ENCODE results near the gene PTGIS. TPM values are rescaled to one million over a fixed set of nuclear protein-coding genes. Genes with fewer than 3 reads are reported as not detected.

The PTGIS gene
- total RNA-seq, 6 experiments from 2014 or later, result 0.05 TPM; not detected in 5

GRCh38 chr20:49532285-49532946 lies 35.5 kb downstream of the PTGIS start:
- Mint-ChIP-seq H3K4me3 (no peak overlapping the region), H3K27me3 (ENCODE audit: insufficient read depth) (peaks cover 18% of the 10 kb centered on the region)

GRCh38 chr20:49529470-49529869 lies 38.5 kb downstream of the PTGIS start:
- Mint-ChIP-seq H3K4me3 (no peak overlapping the region), H3K27ac (no peak overlapping the region), H3K36me3 (ENCODE audit: low read depth) (no peaks in the 10 kb centered on the region), H3K9me3 (no peaks in the 10 kb centered on the region), H3K4me1 (ENCODE audit: low read depth) (no peaks in the 10 kb centered on the region), H3K27me3 (ENCODE audit: insufficient read depth) (peaks cover 23% of the 10 kb centered on the region)
- no peak for TF ChIP-seq CTCF (IDR thresholded peaks at IDR 0.05)
- no peak for DNase-seq

More at GRCh38 chr20:49532285-49532946, 35.5 kb downstream of the PTGIS start:
- Mint-ChIP-seq H3K9me3 (no peaks in the 10 kb centered on the region), H3K36me3 (ENCODE audit: low read depth) (no peaks in the 10 kb centered on the region), H3K4me1 (ENCODE audit: low read depth) (no peaks in the 10 kb centered on the region), H3K27ac (no peak overlapping the region)
- DNase-seq, result no peak
- TF ChIP-seq CTCF (IDR thresholded peaks at IDR 0.05), result no peak

- H3K36me3 Mint-ChIP-seq (ENCODE audit: low read depth), result no peaks in the 10 kb centered on the region
- H3K27ac Mint-ChIP-seq, result no peak overlapping the region
- no peak for DNase-seq
- no peaks in the 10 kb centered on the region for H3K9me3 Mint-ChIP-seq
- H3K4me3 Mint-ChIP-seq, result no peak overlapping the region
- no peak for TF ChIP-seq CTCF (IDR thresholded peaks at IDR 0.05)
- H3K27me3 Mint-ChIP-seq (ENCODE audit: insufficient read depth), result peaks cover 30% of the 10 kb centered on the region
- H3K4me1 Mint-ChIP-seq (ENCODE audit: low read depth), result no peaks in the 10 kb centered on the region
These were observed 41.4 kb downstream of the PTGIS start for GRCh38 chr20:49526568-49526967.

- TF ChIP-seq CTCF (IDR thresholded peaks at IDR 0.05), result no peak
- H3K4me1 Mint-ChIP-seq (ENCODE audit: low read depth), result no peaks in the 10 kb centered on the region
- H3K36me3 Mint-ChIP-seq (ENCODE audit: low read depth), result no peaks in the 10 kb centered on the region
- no peak overlapping the region for H3K4me3 Mint-ChIP-seq
- no peak for DNase-seq
- peaks cover 28% of the 10 kb centered on the region for H3K27me3 Mint-ChIP-seq (ENCODE audit: insufficient read depth)
- no peak overlapping the region for H3K27ac Mint-ChIP-seq
- no peaks in the 10 kb centered on the region for H3K9me3 Mint-ChIP-seq
These were observed 41.9 kb downstream of the PTGIS start for GRCh38 chr20:49526056-49526455.

GRCh38 chr20:49523767-49524360 lies 44.1 kb downstream of the PTGIS start:
- H3K4me3 Mint-ChIP-seq, result no peak overlapping the region
- H3K27me3 Mint-ChIP-seq (ENCODE audit: insufficient read depth), result peaks cover 33% of the 10 kb centered on the region
- H3K9me3 Mint-ChIP-seq, result no peaks in the 10 kb centered on the region
- no peaks in the 10 kb centered on the region for H3K4me1 Mint-ChIP-seq (ENCODE audit: low read depth)
- H3K27ac Mint-ChIP-seq, result no peak overlapping the region
- H3K36me3 Mint-ChIP-seq (ENCODE audit: low read depth), result no peaks in the 10 kb centered on the region
- no peak for DNase-seq
- TF ChIP-seq CTCF (IDR thresholded peaks at IDR 0.05), result no peak

All from HFFc6 (cell line).